HEK293T (cell line): ENCODE data around the gene MAN1C1.

ENCODE experiments used
- CTCF ChIA-PET: fragments of 350-600 bp; formaldehyde crosslinking; extraction: SDS; loops from one replicate; lab custom pipeline; 2021; ENCODE audit warnings: antibody characterized with exemption, inconsistent platforms; lab: Yijun Ruan, JAX
- POLR2A ChIA-PET: fragments of 350-600 bp; formaldehyde crosslinking; extraction: SDS; loops from one replicate; lab custom pipeline; 2020; ENCODE audit warnings: antibody characterized with exemption, inconsistent platforms; lab: Yijun Ruan, JAX
- DNase-seq: peaks from one replicate; pipeline ENCODE4 v3.0.0; 2012; ENCODE audit warnings: mixed read lengths; ENCODE audit errors: extremely low spot score
- ARNT ChIP-seq: fragments of 450-650 bp; IDR thresholded peaks from 2 replicates; pipeline ENCODE4 v1.6.1; 2017; ENCODE audit warnings: mild to moderate bottlenecking
- CTBP1 ChIP-seq: fragments of 450-650 bp; IDR thresholded peaks from 2 replicates; pipeline ENCODE4 v1.6.1; 2016; ENCODE audit warnings: borderline replicate concordance
- FOXM1 ChIP-seq: fragments of 450-650 bp; IDR thresholded peaks from 2 replicates; pipeline ENCODE4 v1.6.1; 2017; ENCODE audit warnings: mild to moderate bottlenecking, borderline replicate concordance
- LEF1 ChIP-seq: fragments of 450-650 bp; IDR thresholded peaks from 2 replicates; pipeline ENCODE4 v1.6.1; 2017; ENCODE audit warnings: mild to moderate bottlenecking, borderline replicate concordance
- NFRKB ChIP-seq: fragments of 450-650 bp; IDR thresholded peaks from 2 replicates; pipeline ENCODE4 v1.6.1; 2016; ENCODE audit warnings: mild to moderate bottlenecking, moderate library complexity
- PKNOX1 ChIP-seq: fragments of 450-650 bp; IDR thresholded peaks from 2 replicates; pipeline ENCODE4 v1.6.1; 2016
- SP1 ChIP-seq: fragments of 450-650 bp; IDR thresholded peaks from 2 replicates; pipeline ENCODE4 v1.6.1; 2017
- ZNF384 ChIP-seq: fragments of 450-650 bp; IDR thresholded peaks from 2 replicates; pipeline ENCODE4 v1.6.1; 2016

Gene MAN1C1

DNA sequence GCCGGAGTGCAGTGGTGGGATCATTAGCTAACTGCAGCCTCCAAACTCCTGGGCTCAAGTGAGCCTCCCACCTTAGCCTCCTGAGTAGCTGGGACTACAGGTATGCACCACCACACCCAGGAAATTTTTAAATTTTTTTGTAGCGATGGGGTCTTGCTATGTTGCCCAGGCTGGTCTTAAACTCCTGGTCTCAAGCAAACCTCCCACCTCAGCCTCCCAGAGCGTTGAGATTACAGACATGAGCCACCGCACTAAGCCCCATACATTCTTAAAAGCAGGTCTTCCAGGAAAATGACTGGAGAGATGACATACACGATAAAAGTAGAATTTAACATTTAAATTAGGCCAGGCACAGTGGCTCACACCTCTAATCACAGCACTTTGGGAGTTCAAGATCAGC, 216.6 kb downstream of the MAN1C1 start:
- CTCF ChIA-PET, result no interaction called here
- POLR2A ChIA-PET, result no interaction called here
- TF ChIP-seq ARNT, result no peak
- no peak for TF ChIP-seq ZNF384
- TF ChIP-seq NFRKB, result no peak
- no peak for TF ChIP-seq CTBP1
- TF ChIP-seq SP1, result no peak
- no peak for TF ChIP-seq FOXM1
- no peak for TF ChIP-seq PKNOX1
- TF ChIP-seq LEF1, result no peak
- no peak for DNase-seq
